GM19468 (cell line): ENCODE measurements around the gene NT5C1A.

ENCODE experiments used
- ATAC-seq: cut with Tn5 transposase; IDR thresholded peaks from one replicate; pipeline ENCODE4 v1.9.1; 2021; ENCODE audit warnings: mild to moderate bottlenecking, moderate library complexity, moderate number of reproducible peaks; ENCODE audit not compliant: unreplicated experiment; ENCODE audit errors: extremely low read depth

The NT5C1A gene

GRCh38 chr1:39617488-39618049, 54.3 kb downstream of the NT5C1A start:
- no peak for ATAC-seq

- ATAC-seq: no peak
Measured at GRCh38 chr1:39615086-39615673, 56.7 kb downstream of the NT5C1A start.

- ATAC-seq: no peak
Measured at GRCh38 chr1:39614488-39614887, 57.4 kb downstream of the NT5C1A start.

GRCh38 chr1:39613250-39613649, 58.7 kb downstream of the NT5C1A start:
- no peak for ATAC-seq

- no peak for ATAC-seq
Measured at GRCh38 chr1:39609618-39610331, 62.1 kb downstream of the NT5C1A start.
